ENCODE results near the gene CHD2.
A peak's percentile ranks its signal among the peaks of the same experiment; 100 is the strongest.

The CHD2 gene

GRCh38 chr15:92959219-92959618, 59.1 kb downstream of the CHD2 start:
- DNase-seq (ENCODE audit: low read depth, low spot score): no peak

GRCh38 chr15:92960996-92961681, 61.0 kb downstream of the CHD2 start:
- DNase-seq (ENCODE audit: low read depth, low spot score): no peak

- DNase-seq (ENCODE audit: low read depth, low spot score): no peak
Observed at GRCh38 chr15:92962914-92963313, 62.8 kb downstream of the CHD2 start.

- no peak for DNase-seq (ENCODE audit: low read depth, low spot score)
Observed at GRCh38 chr15:92963794-92964193, 63.7 kb downstream of the CHD2 start.

- DNase-seq (ENCODE audit: low read depth, low spot score): no peak
Observed at GRCh38 chr15:92968926-92969651, 69.0 kb downstream of the CHD2 start.

- no peak for DNase-seq (ENCODE audit: low read depth, low spot score)
Observed at GRCh38 chr15:92970656-92971055, 70.5 kb downstream of the CHD2 start.

- DNase-seq (ENCODE audit: low read depth, low spot score): no peak
Observed at GRCh38 chr15:92971081-92971480, 71.0 kb downstream of the CHD2 start.

- DNase-seq (ENCODE audit: low read depth, low spot score): no peak
Observed at GRCh38 chr15:92971713-92972112, 71.6 kb downstream of the CHD2 start.

GRCh38 chr15:92974183-92974915, 74.2 kb downstream of the CHD2 start:
- no peak for DNase-seq (ENCODE audit: low read depth, low spot score)

- DNase-seq (ENCODE audit: low read depth, low spot score): peak; percentile 22
Observed at GRCh38 chr15:92979011-92979701, 79.0 kb downstream of the CHD2 start.

GRCh38 chr15:92981333-92981732, 81.2 kb downstream of the CHD2 start:
- peak; percentile 56 for DNase-seq (ENCODE audit: low read depth, low spot score)

- DNase-seq (ENCODE audit: low read depth, low spot score): no peak
Observed at GRCh38 chr15:92984161-92984560, 84.0 kb downstream of the CHD2 start.

GRCh38 chr15:92989470-92989869, 89.3 kb downstream of the CHD2 start:
- no peak for DNase-seq (ENCODE audit: low read depth, low spot score)

GRCh38 chr15:92990031-92990430, 89.9 kb downstream of the CHD2 start:
- no peak for DNase-seq (ENCODE audit: low read depth, low spot score)

GRCh38 chr15:92992720-92993119, 92.6 kb downstream of the CHD2 start:
- no peak for DNase-seq (ENCODE audit: low read depth, low spot score)

GRCh38 chr15:92997821-92998220, 97.7 kb downstream of the CHD2 start:
- DNase-seq (ENCODE audit: low read depth, low spot score): no peak

GRCh38 chr15:93001156-93001555, 101.0 kb downstream of the CHD2 start:
- peak; percentile 26 for DNase-seq (ENCODE audit: low read depth, low spot score)

- DNase-seq (ENCODE audit: low read depth, low spot score): no peak
Observed at GRCh38 chr15:93001881-93002280, 101.8 kb downstream of the CHD2 start.

- no peak for DNase-seq (ENCODE audit: low read depth, low spot score)
Observed at GRCh38 chr15:93005133-93005532, 105.0 kb downstream of the CHD2 start.

GRCh38 chr15:93007994-93008393, 107.9 kb downstream of the CHD2 start:
- DNase-seq (ENCODE audit: low read depth, low spot score): no peak

- DNase-seq (ENCODE audit: low read depth, low spot score): no peak
Observed at GRCh38 chr15:93012786-93013185, 112.7 kb downstream of the CHD2 start.

- DNase-seq (ENCODE audit: low read depth, low spot score): no peak
Observed at GRCh38 chr15:93017526-93017925, 117.4 kb downstream of the CHD2 start.

All from astrocyte of the hippocampus (primary cell).